GM10248 (cell line): ENCODE data around the gene ALDH1L1.

Experiments
- CTCF ChIA-PET: fragments of 300-600 bp; sonication (Branson Sonifier 250); formaldehyde crosslinking; extraction: SDS; loops from one replicate; lab custom pipeline; 2021; ENCODE audit warnings: antibody characterized with exemption; lab: Yijun Ruan, JAX
- POLR2A ChIA-PET: fragments of 350-650 bp; sonication (Branson Sonifier 250); formaldehyde crosslinking; extraction: SDS; loops from one replicate; lab custom pipeline; 2020; ENCODE audit warnings: antibody characterized with exemption; lab: Yijun Ruan, JAX
- DNase-seq: peaks from one replicate; pipeline ENCODE4 v3.0.0; 2012; ENCODE audit errors: extremely low spot score
- CTCF ChIP-seq: IDR thresholded peaks from 2 replicates; pipeline ENCODE4 v1.5.1; 2012; ENCODE audit warnings: mild to moderate bottlenecking, low read depth; ENCODE audit errors: extremely low read depth, missing control alignments, control extremely low read depth

Gene ALDH1L1

GRCh38 chr3:126180477-126181397 is at the start of gene ALDH1L1:
ALDH1L1 (minus strand) TSS chr3:126180586; CDS start chr3:126160979, 19,607 bp downstream.
- TF ChIP-seq CTCF: no peak
- CTCF ChIA-PET: no interaction called here
- no peak for DNase-seq
- POLR2A ChIA-PET: no interaction called here

- CTCF ChIA-PET: no interaction called here
- POLR2A ChIA-PET: no interaction called here
- no peak for DNase-seq
- TF ChIP-seq CTCF: no peak
These were observed 46.0 kb upstream of the ALDH1L1 start for GRCh38 chr3:126226374-126226773.

- POLR2A ChIA-PET: no interaction called here
- DNase-seq: no peak
- CTCF ChIA-PET: no interaction called here
- no peak for TF ChIP-seq CTCF
These were observed 36.0 kb upstream of the ALDH1L1 start for GRCh38 chr3:126216416-126216815.

GRCh38 chr3:126213379-126214028 is 33.1 kb upstream of the ALDH1L1 start:
- DNase-seq: no peak
- TF ChIP-seq CTCF: no peak
- POLR2A ChIA-PET: no interaction called here
- CTCF ChIA-PET: no interaction called here

- POLR2A ChIA-PET: no interaction called here
- peak; percentile 7 for TF ChIP-seq CTCF
- CTCF ChIA-PET: no interaction called here
- no peak for DNase-seq
These were observed 32.4 kb upstream of the ALDH1L1 start for GRCh38 chr3:126212620-126213378.

GRCh38 chr3:126212250-126212619 is 31.8 kb upstream of the ALDH1L1 start:
- ChIA-PET POLR2A (no interaction called here), CTCF (no interaction called here)

More at GRCh38 chr3:126212250-126212619, 31.8 kb upstream of the ALDH1L1 start:
- no peak for DNase-seq
- TF ChIP-seq CTCF: no peak
